GM18505 (cell line): ENCODE measurements around the gene SPRED2.

Source experiments
- ATAC-seq: cut with Tn5 transposase; IDR thresholded peaks from one replicate; pipeline ENCODE4 v1.9.1; 2021; ENCODE audit not compliant: unreplicated experiment
- POLR2A ChIP-seq: IDR thresholded peaks from 4 replicates; pipeline ENCODE4 v1.6.1; 2011; ENCODE audit warnings: borderline replicate concordance; ENCODE audit not compliant: insufficient read depth, insufficient read length; ENCODE audit errors: extremely low read depth

The SPRED2 gene

DNA sequence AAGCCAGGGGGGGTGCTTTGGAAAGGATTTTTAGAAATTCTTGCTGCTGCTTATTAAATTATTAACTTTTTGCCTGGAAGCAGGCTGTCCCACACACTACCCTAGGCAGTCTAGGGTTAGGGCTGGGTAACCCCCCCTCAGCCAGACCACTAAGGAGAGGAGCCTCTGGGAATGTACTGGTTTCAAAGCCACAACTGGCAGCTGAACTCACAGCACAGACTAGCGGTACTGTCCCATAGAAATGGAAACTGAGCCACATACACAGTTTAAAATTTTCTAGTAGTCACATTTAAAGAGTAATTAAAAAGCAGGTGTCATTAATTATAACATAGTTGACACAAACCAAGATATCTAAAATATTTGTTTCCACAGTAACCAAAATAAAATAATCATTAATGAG is 50.1 kb downstream of the SPRED2 start:
- no peak for TF ChIP-seq POLR2A
- no peak for ATAC-seq

DNA sequence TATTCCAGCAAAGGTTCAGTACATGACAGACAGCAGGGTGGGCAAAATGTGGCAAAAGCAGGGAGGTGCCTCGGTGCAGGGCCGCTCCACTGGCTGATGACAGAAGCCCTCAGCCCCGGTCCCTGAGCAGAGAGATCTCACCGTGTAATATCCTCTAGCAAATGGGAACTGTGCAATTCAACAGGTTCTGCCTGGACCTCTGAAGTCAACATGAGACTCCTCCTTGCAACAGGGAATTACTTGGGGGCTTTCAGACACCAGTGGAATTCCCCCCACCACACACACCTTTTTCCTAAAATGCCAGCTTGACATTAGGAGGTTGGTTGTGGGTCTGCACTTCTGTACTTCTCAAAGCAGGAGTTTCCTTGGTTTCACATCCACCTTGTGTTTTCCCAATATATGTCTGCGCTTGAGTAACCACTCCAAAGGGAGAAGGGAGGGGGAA is 50.8 kb downstream of the SPRED2 start:
- no peak for TF ChIP-seq POLR2A
- ATAC-seq: no peak

DNA sequence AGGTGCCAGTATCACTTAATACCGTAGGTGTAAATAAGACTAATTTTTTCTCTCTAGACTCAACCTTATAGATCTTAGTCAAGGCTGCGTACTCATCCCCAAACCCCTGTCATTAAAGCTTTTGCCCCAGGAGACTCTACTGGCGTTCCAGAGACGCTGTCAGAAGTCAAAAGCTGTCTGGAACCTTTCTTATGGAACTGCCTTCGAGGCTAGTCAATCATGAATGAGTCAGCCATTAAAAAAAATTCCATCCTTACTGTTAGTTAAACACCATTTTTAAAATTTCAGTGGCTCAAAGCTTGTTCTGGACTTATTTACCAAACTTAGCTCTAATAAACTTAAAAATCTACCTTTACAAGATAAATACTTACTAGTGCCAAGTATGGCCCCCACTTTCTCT is 52.1 kb downstream of the SPRED2 start:
- ATAC-seq: no peak
- TF ChIP-seq POLR2A: no peak

DNA sequence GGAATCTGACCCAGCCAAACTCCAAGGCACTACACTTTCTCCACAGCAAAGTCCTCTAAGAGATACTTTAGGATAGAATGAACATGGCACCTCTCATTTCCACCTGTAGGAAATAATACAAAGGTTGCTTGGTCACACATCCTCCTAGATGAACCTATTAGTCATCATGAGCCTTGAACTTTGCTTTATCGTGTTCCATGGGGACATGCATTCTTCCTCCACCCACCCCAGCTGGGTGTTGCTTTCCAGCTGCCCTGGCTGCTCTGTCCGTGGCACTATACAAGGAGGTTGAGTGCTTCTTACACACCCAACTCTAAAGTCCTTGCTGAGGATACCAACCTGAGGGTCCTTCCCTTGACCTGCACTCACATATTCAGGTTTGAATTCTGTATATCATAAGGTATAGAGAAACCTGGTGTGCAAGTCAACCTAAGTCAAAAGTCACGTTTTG is 52.7 kb downstream of the SPRED2 start:
- no peak for ATAC-seq
- TF ChIP-seq POLR2A: no peak

DNA sequence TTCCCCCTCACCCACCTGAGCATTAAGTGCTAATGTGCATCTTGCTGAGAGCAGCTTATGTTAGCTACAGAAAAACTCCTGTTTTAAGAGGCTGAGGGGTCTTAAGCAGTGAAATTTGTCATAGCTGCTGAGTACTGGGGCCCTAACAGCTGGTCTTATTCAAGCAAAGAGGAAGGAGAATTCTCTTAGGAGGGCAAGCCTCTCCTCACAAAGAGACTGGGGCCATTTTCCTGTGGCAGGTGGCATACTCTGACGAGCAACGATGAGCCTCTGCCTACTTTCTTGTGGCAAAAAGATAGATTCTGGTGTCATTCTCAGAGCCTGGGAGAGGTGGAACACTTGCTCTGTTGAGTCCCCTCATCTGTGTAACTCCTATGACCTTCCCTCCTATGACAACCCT is 53.2 kb downstream of the SPRED2 start:
- ATAC-seq: no peak
- TF ChIP-seq POLR2A: no peak

DNA sequence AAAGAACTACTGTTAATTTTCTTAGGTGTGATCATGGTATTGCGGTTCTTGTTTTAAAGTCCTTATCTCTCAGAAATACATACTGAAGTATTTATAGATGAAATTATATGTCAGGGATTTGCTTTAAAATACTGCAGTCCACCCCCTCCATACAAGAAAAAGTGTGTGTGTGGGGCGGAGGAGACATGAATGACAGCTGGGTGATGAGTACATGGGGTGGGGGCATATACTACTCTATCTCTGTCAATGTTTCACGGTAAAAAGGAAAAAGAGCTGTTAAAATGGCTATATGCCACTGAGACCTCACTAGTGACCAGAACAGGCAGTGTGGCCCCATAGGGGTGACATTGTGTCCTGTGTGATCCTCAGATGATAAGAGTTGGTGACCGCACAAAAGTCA is 54.1 kb downstream of the SPRED2 start:
- ATAC-seq: no peak
- no peak for TF ChIP-seq POLR2A

DNA sequence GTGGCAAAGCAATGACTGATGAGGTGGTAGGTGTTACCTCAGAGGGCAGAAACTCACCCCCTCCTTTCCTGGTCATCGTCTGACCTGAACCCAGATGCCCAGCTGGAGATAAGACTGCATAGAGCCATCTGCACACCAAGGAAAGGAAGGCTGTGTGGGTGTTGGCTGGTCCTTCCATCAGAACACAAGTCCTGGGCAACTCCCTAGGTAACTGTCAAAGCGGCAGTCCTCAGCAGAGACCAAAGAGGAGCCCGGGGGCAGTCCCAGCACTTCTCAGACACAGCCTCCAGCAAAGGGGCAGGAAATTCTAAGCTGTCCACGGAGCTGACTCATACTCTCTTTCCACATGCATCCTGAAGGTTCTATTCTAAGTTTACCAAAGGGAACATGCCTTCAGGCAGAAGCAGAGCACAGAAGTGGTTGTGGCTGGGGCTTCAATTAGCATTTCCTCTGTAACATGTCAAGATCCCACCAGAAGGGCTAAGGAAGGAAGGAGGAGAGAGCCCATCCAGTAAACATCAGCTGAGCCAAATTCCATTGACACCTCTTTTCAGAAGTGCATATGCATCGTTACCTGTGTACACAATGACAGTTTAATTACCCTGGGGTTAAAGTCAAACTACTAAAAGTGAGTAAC is 54.7 kb downstream of the SPRED2 start:
- no peak for ATAC-seq

DNA sequence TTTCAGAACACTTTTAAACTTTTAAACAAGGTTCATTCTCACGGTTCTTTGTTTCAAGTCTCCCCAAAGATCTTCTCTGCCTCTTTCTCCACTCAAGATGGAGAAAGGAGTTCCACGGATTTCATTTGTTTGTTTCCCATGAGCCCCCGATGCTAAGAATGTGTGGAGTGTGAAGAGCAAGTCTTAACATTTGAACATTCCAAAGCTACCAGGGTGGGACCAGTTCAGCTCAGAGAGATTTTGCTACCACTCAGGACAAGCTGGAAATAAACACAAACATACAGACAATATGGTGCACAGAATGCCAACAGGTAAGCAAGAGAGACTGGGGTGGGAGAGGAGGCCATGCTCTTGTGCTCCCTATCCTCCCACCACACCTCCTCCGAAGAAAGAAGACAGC is 56.7 kb downstream of the SPRED2 start:
- ATAC-seq: no peak
- no peak for TF ChIP-seq POLR2A

More for the DNA sequence above, 54.7 kb downstream of the SPRED2 start:
- no peak for TF ChIP-seq POLR2A

DNA sequence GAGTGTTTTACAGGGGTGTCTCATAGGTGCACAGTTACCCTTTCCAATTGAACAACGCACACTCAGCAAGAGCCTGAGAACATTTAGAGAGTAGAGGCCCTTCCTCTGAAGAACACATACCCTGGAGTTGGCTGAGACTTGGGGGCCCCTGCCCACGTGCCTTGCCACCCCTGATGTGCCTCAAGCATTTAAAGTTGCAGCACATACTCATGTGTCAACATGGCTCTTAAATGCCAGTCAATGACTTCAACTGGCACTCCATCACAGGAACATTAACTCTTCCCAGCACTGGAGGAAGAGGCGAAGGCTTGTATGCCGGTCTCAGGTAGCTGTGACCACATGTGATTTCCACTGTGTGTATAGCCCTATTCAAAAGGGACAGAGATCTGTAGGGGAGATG is 57.4 kb downstream of the SPRED2 start:
- no peak for TF ChIP-seq POLR2A
- no peak for ATAC-seq

DNA sequence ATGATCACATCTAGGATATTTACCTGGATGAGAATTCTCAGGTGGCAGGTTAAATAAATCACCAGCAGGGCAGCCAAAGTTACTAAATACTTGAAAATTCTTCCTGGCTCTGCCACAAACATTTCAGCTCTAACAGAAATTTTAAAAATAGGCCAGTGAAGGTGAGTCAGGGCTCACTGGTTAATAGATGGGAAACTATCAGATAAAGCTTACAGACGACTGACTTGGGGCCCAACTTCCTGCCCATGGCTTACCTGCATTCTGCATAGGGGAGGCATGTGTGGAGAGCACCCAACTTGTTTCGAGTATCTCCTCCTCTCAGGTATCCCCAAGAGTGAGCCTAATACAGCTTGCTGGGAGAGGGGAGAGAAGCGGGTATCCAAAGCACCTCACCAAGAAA is 57.8 kb downstream of the SPRED2 start:
- no peak for ATAC-seq
- TF ChIP-seq POLR2A: no peak

DNA sequence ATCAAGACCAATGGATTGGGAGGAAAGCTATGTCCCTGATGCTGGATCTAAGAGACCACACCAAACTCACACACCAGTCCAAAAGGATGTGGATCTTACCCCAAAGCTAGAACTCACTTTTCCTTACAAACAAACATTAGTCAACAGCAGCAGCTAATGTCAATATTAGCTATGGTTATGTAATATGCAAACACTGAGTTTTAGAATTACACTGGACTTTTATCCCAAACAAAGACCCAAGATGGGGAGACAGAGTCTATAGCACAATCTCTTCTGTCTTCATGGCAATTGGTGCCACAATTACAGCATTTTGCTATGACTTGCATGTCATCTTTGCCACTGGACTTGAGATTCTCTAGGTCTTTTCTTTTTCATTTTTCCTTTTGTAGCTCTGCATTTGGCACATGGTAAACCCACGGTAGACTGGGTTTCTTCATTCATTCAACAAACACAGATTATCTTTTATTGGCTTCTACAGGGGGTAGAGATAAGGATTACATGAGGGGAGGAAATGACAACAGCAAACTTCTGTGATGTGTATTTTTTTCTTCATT is 59.0 kb downstream of the SPRED2 start:
- TF ChIP-seq POLR2A: no peak
- ATAC-seq: no peak

DNA sequence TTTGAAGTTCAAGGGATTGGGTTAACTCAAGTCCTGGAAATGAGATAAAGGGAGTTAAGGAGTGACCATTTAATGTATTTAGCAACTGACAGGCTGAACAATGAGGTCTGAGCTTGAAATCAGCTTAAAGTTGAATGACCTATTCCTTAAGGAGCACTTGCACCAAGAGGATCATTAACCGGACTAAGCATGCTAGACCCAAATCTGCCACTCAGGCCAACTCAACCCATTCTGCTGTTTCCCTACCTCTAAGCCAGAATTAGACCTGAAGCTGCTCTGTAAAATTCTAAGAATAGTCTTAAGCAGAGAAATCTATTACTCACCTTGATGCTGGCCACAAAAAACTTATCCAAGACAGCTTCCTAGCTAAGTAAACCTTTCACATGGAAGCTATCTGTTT is 59.8 kb downstream of the SPRED2 start:
- TF ChIP-seq POLR2A: no peak
- ATAC-seq: no peak

DNA sequence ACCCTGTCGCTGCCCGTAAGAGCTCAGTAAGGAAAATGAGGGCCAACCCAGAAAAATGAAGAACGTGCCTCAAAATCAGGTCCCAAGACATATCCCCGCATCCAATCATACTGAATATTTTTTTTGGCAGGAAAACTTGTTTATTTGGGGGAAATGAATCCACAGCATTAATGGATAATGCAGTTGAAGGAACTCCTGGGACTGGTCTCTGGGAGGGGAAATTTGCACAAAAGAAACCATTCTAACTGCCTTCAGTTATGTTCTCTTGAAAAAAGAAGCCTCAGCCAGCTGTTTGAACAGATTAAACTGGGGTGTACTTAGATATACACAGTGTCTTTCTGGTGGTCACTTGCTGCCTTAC is 61.3 kb downstream of the SPRED2 start:
- no peak for TF ChIP-seq POLR2A

DNA sequence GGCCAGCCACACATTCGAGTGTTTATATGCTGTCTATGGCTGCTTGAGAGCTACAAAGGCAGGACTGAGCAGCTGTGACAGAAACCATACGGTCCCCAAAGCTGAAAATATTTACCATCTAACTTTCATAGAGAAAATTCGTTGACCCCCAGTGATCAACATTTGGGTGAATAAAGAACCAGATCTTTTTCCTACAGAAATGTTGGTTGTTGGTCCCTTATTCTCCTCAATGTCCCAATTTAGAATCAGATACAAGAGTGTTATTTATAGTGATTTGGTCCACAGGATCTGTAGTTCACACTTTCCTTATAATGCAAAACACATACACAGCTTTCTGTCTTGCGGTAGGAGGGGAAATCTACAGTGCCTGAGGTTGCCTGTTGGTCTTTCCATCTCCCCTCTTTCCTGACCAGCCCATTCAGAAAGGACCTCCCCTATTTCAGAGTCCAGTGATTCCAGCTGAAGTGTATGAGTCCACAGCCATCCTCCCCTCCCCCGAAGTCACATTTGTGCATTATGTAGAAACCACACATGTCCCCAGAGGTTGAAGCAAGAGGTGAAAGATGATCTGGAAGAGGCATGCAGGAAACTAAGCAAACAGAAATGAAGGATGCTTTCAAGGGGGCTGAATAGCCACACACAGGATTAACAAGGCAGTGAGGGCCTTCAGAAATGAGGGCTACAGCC is 61.9 kb downstream of the SPRED2 start:
- peak; percentile 35 for ATAC-seq
- no peak for TF ChIP-seq POLR2A

More for the DNA sequence above, 61.3 kb downstream of the SPRED2 start:
- no peak for ATAC-seq
